AG10803 (cell line): Measurements from ENCODE around the gene AFF3.
"Not testable (repeated sequence)": the region's sequence is repeated elsewhere in the genome, so short reads cannot be mapped to it uniquely, and the experiment has no call there.

Experiments
- DNase-seq: peaks from one replicate; pipeline ENCODE4 v3.0.0; 2010; ENCODE audit warnings: low read depth
- H3K4me3 ChIP-seq: 2 replicates; pipeline ENCODE4 v1.5.1; 2011; ENCODE audit warnings: mild to moderate bottlenecking, low read length, control low read depth
- CTCF ChIP-seq: conservative IDR thresholded peaks from 2 replicates; pipeline ENCODE4 v1.5.1; 2011; ENCODE audit warnings: mild to moderate bottlenecking, low read length, control low read depth, inconsistent platforms

The AFF3 gene

GRCh38 chr2:99735753-99736152, 406.6 kb downstream of the AFF3 start:
- no peak for TF ChIP-seq CTCF
- no peak overlapping the region for H3K4me3 ChIP-seq
- no peak for DNase-seq

DNA sequence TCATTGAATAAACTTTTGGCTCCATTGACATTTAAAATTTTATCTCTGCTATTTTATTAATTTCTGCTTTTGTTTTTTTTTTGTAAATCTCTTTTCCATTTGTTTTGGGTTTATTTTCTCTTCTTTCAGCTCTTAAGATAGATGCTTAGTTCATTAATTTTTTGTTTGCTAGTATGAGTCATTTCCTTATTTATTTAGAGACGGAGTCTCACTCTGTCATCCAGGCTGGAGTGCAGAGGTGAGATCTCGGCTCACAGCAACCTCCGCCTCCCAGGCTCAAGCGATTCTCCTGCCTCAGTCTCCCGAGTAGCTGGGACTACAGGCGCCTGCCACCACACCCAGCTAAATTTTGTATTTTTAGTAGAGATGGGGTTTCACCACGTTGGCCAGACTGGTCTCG, 407.1 kb downstream of the AFF3 start:
- not testable (repeated sequence) for DNase-seq, H3K4me3 ChIP-seq

DNA sequence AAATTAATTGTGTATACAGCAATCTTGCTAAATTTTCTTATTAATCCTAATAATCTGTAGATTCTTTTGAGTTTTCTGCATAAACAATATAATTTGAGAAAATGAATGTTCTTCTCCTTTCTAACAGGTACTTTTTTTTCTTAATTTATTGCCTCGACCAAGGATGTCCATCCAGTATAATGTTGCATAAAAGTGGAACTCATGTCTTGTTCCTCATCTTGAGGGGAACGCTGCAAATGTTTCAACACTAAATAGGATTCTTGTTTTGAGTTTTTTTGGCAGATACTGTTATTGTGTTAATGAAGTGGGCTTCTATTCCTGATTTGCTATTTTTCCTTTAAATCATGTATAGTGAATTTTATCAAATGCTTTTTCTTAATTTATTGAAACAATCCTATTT, 408.2 kb downstream of the AFF3 start:
- no peak for TF ChIP-seq CTCF
- H3K4me3 ChIP-seq = no peak overlapping the region
- DNase-seq = no peak

DNA sequence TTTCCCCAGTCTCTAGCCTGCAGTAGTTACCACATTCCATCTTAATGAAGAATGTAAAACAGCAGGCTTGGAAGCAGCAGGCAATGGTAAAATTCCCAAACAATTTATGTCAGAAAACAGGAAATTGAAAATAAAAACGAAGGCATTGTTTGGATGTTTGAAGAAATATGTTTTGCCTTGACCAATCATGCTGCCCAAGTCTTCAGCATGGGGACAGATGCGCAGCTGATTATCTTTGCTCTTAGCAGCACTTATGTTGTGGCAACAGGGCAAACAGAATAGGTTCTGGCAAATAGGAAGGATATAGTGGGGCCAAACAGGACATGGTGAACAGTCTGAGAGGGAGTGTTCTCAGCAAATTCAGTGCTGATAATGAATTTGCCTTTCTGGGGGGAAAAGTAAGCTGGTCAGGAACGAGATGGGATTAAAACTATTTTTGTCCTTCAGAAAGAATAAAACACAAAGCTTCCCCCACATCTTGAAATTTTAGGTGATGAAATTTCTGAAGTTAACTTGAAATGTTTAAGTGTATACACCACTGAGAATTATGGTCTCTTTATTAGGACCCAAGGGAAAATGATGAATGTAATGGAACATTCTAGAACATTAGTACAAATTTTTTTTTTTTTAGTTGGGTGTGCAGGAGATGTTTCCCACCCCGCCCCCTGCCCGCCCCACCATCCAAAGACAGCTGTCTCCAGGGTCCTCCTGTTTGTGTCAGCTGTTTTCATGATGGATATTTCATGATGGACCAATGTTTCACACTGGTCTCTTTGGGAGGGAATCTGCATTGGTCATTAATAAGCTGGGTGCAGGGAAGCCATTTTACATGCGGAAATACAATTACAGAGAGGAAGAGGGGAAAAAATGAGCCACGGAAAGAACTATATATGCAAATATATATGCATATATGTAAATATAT, 413.0 kb downstream of the AFF3 start:
- no peak for TF ChIP-seq CTCF
- no peak overlapping the region for H3K4me3 ChIP-seq
- DNase-seq = peak; percentile 97

- no peak for TF ChIP-seq CTCF
These were observed 414.2 kb downstream of the AFF3 start for GRCh38 chr2:99728166-99728565.

DNA sequence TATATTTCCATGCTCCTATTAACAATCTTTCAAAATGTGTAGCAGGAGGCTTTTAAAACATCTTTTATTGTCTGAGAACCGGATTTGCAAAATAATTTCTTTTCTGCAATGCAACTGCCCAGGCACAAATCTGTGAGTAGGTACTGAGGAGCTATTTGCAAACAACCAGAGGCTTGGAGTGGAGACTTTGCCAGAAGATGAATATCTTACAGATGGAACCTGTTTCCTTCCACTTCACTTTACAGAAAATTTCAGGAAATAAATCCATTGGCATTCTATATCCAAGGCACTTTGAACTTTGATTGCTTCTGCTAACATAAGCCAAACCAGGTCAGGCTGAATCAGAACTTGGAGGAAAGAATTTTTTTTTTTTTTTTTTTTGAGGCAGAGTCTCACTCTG, 415.2 kb downstream of the AFF3 start:
- no peak overlapping the region for H3K4me3 ChIP-seq
- peak; percentile 38 for DNase-seq
- TF ChIP-seq CTCF = no peak

More at GRCh38 chr2:99728166-99728565, 414.2 kb downstream of the AFF3 start:
- no peak for DNase-seq
- H3K4me3 ChIP-seq = no peak overlapping the region

DNA sequence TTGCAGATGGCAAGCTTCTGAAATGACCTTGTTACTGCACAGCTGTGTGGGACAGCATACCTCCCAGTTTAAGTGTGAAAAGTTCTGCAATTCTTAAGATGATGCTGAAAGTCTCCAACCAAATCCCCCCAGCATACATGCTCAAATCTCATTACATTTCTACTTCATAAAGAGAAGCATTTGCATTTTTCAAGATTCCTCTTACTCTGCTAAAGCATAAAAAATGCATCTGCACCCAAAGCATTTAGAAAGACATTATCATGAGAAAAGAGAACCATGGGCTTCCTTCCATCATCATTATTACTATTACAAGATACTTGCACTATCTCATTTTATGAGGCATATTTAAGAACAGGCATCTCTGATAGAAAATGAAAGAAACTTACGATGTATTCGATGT, 415.7 kb downstream of the AFF3 start:
- TF ChIP-seq CTCF = no peak
- DNase-seq = no peak
- H3K4me3 ChIP-seq = no peak overlapping the region
